MM.1S (cell line): ENCODE results near the gene SLC25A39.
A peak's percentile ranks its signal among the peaks of the same experiment; 100 is the strongest.

Source experiments
- DNase-seq: peaks from one replicate; pipeline ENCODE4 v3.0.0-alpha.2; 2015
- H2AFZ ChIP-seq: fragments of 300-600 bp; sonication (generic); 2 replicates; pipeline ENCODE4 v1.6.0; 2016; ENCODE audit warnings: antibody characterized with exemption, low read length
- H3F3A ChIP-seq: fragments of 300-600 bp; sonication (generic); 2 replicates; pipeline ENCODE4 v1.6.1; 2016; ENCODE audit warnings: mild to moderate bottlenecking, antibody characterized with exemption, low read length, moderate library complexity, mixed read lengths; ENCODE audit not compliant: insufficient read depth
- H3K27ac ChIP-seq: fragments of 300-600 bp; sonication (generic); 2 replicates; pipeline ENCODE4 v1.5.1; 2016; ENCODE audit warnings: mild to moderate bottlenecking, low read length
- H3K27me3 ChIP-seq: fragments of 300-600 bp; sonication (generic); replicated peaks from 2 replicates; pipeline ENCODE4 v1.6.0; 2016; ENCODE audit warnings: low read length; ENCODE audit not compliant: insufficient read depth
- H3K36me3 ChIP-seq: fragments of 300-600 bp; sonication (generic); replicated peaks from 2 replicates; pipeline ENCODE4 v1.6.1; 2016; ENCODE audit warnings: mild to moderate bottlenecking, low read length, mixed read lengths; ENCODE audit not compliant: insufficient read depth
- H3K4me1 ChIP-seq: fragments of 300-600 bp; sonication (generic); 2 replicates; pipeline ENCODE4 v1.6.1; 2016; ENCODE audit warnings: low read length, mixed read lengths
- H3K4me2 ChIP-seq: fragments of 300-600 bp; sonication (generic); 2 replicates; pipeline ENCODE4 v1.6.0; 2016; ENCODE audit warnings: low read depth, low read length
- H3K4me3 ChIP-seq: fragments of 300-600 bp; sonication (generic); 2 replicates; pipeline ENCODE4 v1.5.1; 2016; ENCODE audit warnings: low read length, mixed read lengths
- H3K79me2 ChIP-seq: fragments of 300-600 bp; sonication (generic); 2 replicates; pipeline ENCODE4 v1.6.1; 2016; ENCODE audit warnings: mixed run types, low read length, mixed read lengths
- H3K9ac ChIP-seq: fragments of 300-600 bp; sonication (generic); 2 replicates; pipeline ENCODE4 v1.6.1; 2016; ENCODE audit warnings: low read length, mixed read lengths
- H3K9me2 ChIP-seq: fragments of 300-600 bp; sonication (generic); replicated peaks from 2 replicates; pipeline ENCODE4 v1.6.1; 2016; ENCODE audit warnings: mild to moderate bottlenecking, low read length, mixed read lengths; ENCODE audit not compliant: insufficient read depth
- H3K9me3 ChIP-seq: fragments of 300-600 bp; sonication (generic); replicated peaks from 2 replicates; pipeline ENCODE4 v1.6.1; 2016; ENCODE audit warnings: mild to moderate bottlenecking, low read length, mixed read lengths; ENCODE audit not compliant: insufficient read depth
- H4K20me1 ChIP-seq: fragments of 300-600 bp; sonication (generic); 2 replicates; pipeline ENCODE4 v1.6.1; 2016; ENCODE audit warnings: mild to moderate bottlenecking, low read length, moderate library complexity, mixed read lengths; ENCODE audit not compliant: insufficient read depth
- EZH2 ChIP-seq: fragments of 300-600 bp; sonication (generic); optimal IDR thresholded peaks from 2 replicates; pipeline ENCODE3; 2017; ENCODE audit warnings: low read depth, mild to moderate bottlenecking, antibody characterized with exemption, low read length, mixed read lengths
- EZH2phosphoT487 ChIP-seq: fragments of 300-600 bp; sonication (generic); IDR thresholded peaks from 2 replicates; pipeline ENCODE4 v1.6.1; 2018; ENCODE audit warnings: antibody characterized with exemption, low read length
- TF ChIP-seq, protein P1 (sequence below): fragments of 300-600 bp; sonication (generic); IDR thresholded peaks from 2 replicates; pipeline ENCODE4 v1.5.1; 2016; ENCODE audit warnings: antibody characterized with exemption, low read length, mixed read lengths

SLC25A39 gene

DNA sequence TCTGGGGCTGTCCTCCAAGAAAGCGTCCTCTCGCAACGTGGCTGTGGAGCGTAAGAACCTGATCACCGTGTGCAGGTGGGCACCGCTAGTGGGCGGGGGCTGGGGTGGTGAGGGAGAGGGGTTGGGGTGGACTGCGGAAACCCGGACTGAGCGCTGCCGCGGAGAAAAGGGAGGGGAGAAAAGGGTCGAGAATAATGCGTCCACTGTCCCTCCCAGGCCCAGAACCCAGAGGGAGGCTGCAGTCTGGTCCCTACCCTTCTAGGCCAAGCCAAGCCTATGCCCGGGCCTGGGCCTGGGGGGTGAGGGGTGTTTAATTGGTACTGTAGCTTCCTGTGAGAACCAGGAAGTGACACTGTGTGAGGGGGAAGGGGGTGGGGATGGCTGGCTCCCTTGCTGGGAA is 15.8 kb downstream of the SLC25A39 start:
- Histone ChIP-seq H3K4me3 (peak overlapping the region; percentile 60; the same call in 1 of the 2 replicates), H3K27me3 (peaks cover 44% of the 10 kb centered on the region), H3F3A (no peaks in the 10 kb centered on the region), H3K4me2 (peak overlapping the region; percentile 82), H3K9ac (no peak overlapping the region), H3K4me1 (no peaks in the 10 kb centered on the region), H3K36me3 (no peaks in the 10 kb centered on the region), H3K79me2 (no peaks in the 10 kb centered on the region), H3K27ac (no peak overlapping the region), H4K20me1 (no peaks in the 10 kb centered on the region), H3K9me2 (no peaks in the 10 kb centered on the region), H2AFZ (no peak overlapping the region), H3K9me3 (no peaks in the 10 kb centered on the region)
- TF ChIP-seq EZH2phosphoT487 (no peak), EZH2 (no peak)
- TF ChIP-seq, protein P1, sequence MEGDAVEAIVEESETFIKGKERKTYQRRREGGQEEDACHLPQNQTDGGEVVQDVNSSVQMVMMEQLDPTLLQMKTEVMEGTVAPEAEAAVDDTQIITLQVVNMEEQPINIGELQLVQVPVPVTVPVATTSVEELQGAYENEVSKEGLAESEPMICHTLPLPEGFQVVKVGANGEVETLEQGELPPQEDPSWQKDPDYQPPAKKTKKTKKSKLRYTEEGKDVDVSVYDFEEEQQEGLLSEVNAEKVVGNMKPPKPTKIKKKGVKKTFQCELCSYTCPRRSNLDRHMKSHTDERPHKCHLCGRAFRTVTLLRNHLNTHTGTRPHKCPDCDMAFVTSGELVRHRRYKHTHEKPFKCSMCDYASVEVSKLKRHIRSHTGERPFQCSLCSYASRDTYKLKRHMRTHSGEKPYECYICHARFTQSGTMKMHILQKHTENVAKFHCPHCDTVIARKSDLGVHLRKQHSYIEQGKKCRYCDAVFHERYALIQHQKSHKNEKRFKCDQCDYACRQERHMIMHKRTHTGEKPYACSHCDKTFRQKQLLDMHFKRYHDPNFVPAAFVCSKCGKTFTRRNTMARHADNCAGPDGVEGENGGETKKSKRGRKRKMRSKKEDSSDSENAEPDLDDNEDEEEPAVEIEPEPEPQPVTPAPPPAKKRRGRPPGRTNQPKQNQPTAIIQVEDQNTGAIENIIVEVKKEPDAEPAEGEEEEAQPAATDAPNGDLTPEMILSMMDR, result no peak
- DNase-seq, result no peak

GRCh38 chr17:44308320-44308818 is 16.3 kb downstream of the SLC25A39 start, which contains the start of gene RUNDC3A:
Gene RUNDC3A (plus strand): TSS chr17:44308601. CDS start chr17:44308833, 232 bp downstream.
- Histone ChIP-seq H4K20me1 (no peaks in the 10 kb centered on the region), H3F3A (no peaks in the 10 kb centered on the region), H3K9me3 (no peaks in the 10 kb centered on the region), H2AFZ (no peak within 1 kb of the TSS), H3K9ac (no peak within 1 kb of the TSS), H3K4me3 (peak within 1 kb of the TSS; percentile 60), H3K9me2 (no peaks in the 10 kb centered on the region), H3K36me3 (no peaks in the 10 kb centered on the region), H3K79me2 (no peaks in the 10 kb centered on the region), H3K27ac (no peak within 1 kb of the TSS), H3K4me1 (no peaks in the 10 kb centered on the region), H3K27me3 (peaks cover 45% of the 10 kb centered on the region), H3K4me2 (peak within 1 kb of the TSS; percentile 82)
- DNase-seq, result peak; percentile 83
- no peak for TF ChIP-seq EZH2
- TF ChIP-seq, protein P1, result no peak
- no peak for TF ChIP-seq EZH2phosphoT487

GRCh38 chr17:44307387-44308186 is 17.0 kb downstream of the SLC25A39 start:
- Histone ChIP-seq H2AFZ (no peak overlapping the region), H3K9me3 (no peaks in the 10 kb centered on the region), H3K4me2 (peak overlapping the region; percentile 66; the same call in 1 of the 2 replicates), H4K20me1 (no peaks in the 10 kb centered on the region), H3K27ac (no peak overlapping the region), H3K36me3 (no peaks in the 10 kb centered on the region), H3F3A (no peaks in the 10 kb centered on the region), H3K4me1 (no peaks in the 10 kb centered on the region), H3K9ac (no peak overlapping the region), H3K27me3 (peaks cover 45% of the 10 kb centered on the region), H3K9me2 (no peaks in the 10 kb centered on the region), H3K4me3 (no peak overlapping the region; the same call in 1 of the 2 replicates), H3K79me2 (no peaks in the 10 kb centered on the region)
- TF ChIP-seq EZH2, result no peak
- TF ChIP-seq EZH2phosphoT487, result no peak
- TF ChIP-seq, protein P1, result no peak
- DNase-seq, result no peak
